Activated T-cell treated with anti-CD3 and anti-CD28 coated beads for 4 hours (primary cell): ENCODE data around the gene UPK3A.
"Not testable (repeated sequence)": the region's sequence is repeated elsewhere in the genome, so short reads cannot be mapped to it uniquely, and the experiment has no call there.

Experiments used
- DNase-seq: peaks from one replicate; pipeline ENCODE4 v3.0.0-alpha.2; 2020

The UPK3A gene

GRCh38 chr22:45285263-45286058, 712 bp downstream of the UPK3A start:
- DNase-seq = no peak

- DNase-seq = no peak
These were observed 2.3 kb downstream of the UPK3A start for GRCh38 chr22:45286854-45287551.

GRCh38 chr22:45290410-45290936, 5.7 kb downstream of the UPK3A start:
- no peak for DNase-seq

GRCh38 chr22:45291061-45291930, 6.5 kb downstream of the UPK3A start:
- DNase-seq = no peak

- DNase-seq = no peak
These were observed 7.2 kb downstream of the UPK3A start for GRCh38 chr22:45291931-45292290.

- DNase-seq = no peak
These were observed 8.1 kb downstream of the UPK3A start for GRCh38 chr22:45292731-45293442.

- no peak for DNase-seq
These were observed 9.3 kb downstream of the UPK3A start for GRCh38 chr22:45294030-45294429.

- DNase-seq = not testable (repeated sequence)
These were observed 10.3 kb downstream of the UPK3A start for GRCh38 chr22:45295004-45295403.

GRCh38 chr22:45295492-45295891, 10.7 kb downstream of the UPK3A start:
- no peak for DNase-seq

- DNase-seq = no peak
These were observed 12.0 kb downstream of the UPK3A start for GRCh38 chr22:45296628-45297297.

GRCh38 chr22:45298934-45299505, 14.3 kb downstream of the UPK3A start:
- no peak for DNase-seq

- no peak for DNase-seq
These were observed 18.0 kb downstream of the UPK3A start for GRCh38 chr22:45302751-45303150.

- no peak for DNase-seq
These were observed 18.4 kb downstream of the UPK3A start for GRCh38 chr22:45303181-45303580.

GRCh38 chr22:45304971-45305370, 20.2 kb downstream of the UPK3A start:
- DNase-seq = no peak

GRCh38 chr22:45305456-45306075, 20.8 kb downstream of the UPK3A start:
- DNase-seq = no peak

- DNase-seq = no peak
These were observed 21.4 kb downstream of the UPK3A start for GRCh38 chr22:45306139-45306538.

- no peak for DNase-seq
These were observed 23.7 kb downstream of the UPK3A start for GRCh38 chr22:45308391-45308956.

- no peak for DNase-seq
These were observed 24.2 kb downstream of the UPK3A start for GRCh38 chr22:45308957-45309421.

GRCh38 chr22:45309422-45310227, 24.9 kb downstream of the UPK3A start, which contains the start of gene FAM118A:
TSS of gene FAM118A (plus strand) at chr22:45309934. CDS start at chr22:45322380, 12,446 bp downstream.
- peak; percentile 98 for DNase-seq
